AG04449 (cell line): ENCODE measurements around the gene DSG2.
"Not testable (repeated sequence)": the region's sequence is repeated elsewhere in the genome, so short reads cannot be mapped to it uniquely, and the experiment has no call there.

ENCODE experiments used
- CTCF ChIA-PET: fragments of 350-600 bp; formaldehyde crosslinking; extraction: SDS; loops from one replicate; lab custom pipeline; 2021; ENCODE audit warnings: antibody characterized with exemption; lab: Yijun Ruan, JAX
- POLR2A ChIA-PET: fragments of 400-600, 350-600 bp; formaldehyde crosslinking; extraction: SDS; loops from one replicate; lab custom pipeline; 2020; ENCODE audit warnings: antibody characterized with exemption, inconsistent platforms; lab: Yijun Ruan, JAX
- DNase-seq: peaks from one replicate; pipeline ENCODE4 v3.0.0-alpha.2; 2010; ENCODE audit warnings: low read depth, low spot score
- H3K4me3 ChIP-seq: 2 replicates; pipeline ENCODE4 v1.5.1; 2011; ENCODE audit warnings: low read depth, mild to moderate bottlenecking, control low read depth, low read length
- TF ChIP-seq, protein P1 (sequence below): IDR thresholded peaks from one replicate; pipeline ENCODE4 v1.5.1; 2011; ENCODE audit warnings: mild to moderate bottlenecking, moderate library complexity, low read length, control low read depth, inconsistent platforms; ENCODE audit not compliant: insufficient read depth; ENCODE audit errors: missing control alignments

The DSG2 gene

DNA sequence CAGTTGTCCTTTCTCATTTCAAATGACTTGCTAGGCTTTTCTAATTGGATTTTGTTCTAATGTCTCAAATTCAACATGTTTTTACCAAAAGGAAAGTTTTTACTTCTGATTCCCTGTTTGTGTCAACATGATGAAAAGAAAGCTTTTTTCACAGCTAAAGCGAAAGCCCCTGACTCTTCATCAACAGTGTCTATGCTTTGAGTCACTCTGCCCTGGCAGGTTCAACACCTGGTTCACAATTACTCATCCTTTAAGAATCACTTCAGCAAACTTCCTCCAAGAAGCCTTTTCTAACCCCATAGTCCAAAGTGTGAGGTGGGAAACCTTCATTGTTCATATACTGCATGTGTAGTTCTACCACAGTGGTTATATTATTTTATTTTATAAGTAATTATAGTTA, 7.6 kb upstream of the DSG2 start:
- CTCF ChIA-PET: no interaction called here
- POLR2A ChIA-PET: no interaction called here
- TF ChIP-seq, protein P1, sequence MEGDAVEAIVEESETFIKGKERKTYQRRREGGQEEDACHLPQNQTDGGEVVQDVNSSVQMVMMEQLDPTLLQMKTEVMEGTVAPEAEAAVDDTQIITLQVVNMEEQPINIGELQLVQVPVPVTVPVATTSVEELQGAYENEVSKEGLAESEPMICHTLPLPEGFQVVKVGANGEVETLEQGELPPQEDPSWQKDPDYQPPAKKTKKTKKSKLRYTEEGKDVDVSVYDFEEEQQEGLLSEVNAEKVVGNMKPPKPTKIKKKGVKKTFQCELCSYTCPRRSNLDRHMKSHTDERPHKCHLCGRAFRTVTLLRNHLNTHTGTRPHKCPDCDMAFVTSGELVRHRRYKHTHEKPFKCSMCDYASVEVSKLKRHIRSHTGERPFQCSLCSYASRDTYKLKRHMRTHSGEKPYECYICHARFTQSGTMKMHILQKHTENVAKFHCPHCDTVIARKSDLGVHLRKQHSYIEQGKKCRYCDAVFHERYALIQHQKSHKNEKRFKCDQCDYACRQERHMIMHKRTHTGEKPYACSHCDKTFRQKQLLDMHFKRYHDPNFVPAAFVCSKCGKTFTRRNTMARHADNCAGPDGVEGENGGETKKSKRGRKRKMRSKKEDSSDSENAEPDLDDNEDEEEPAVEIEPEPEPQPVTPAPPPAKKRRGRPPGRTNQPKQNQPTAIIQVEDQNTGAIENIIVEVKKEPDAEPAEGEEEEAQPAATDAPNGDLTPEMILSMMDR: no peak
- no peak for DNase-seq
- H3K4me3 ChIP-seq: no peak overlapping the region

DNA sequence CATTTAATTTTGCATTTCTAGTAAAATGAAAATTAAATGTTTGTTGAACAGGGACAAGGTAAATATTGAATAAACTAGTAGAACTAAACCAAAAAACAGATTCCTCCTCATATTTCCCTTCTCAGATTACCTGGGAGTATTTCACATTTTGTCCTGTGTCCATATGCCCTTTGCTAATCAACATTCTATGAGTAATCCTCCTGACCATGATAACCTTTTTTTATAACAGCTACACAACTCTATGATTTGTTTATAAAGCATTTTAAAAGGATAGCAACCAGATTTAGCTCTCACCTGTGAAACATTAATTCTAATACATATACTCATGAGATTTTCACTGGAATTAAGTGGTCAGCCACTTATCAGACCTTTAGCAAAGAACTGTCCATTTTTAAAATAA, 7.1 kb upstream of the DSG2 start:
- CTCF ChIA-PET: no interaction called here
- TF ChIP-seq, protein P1: no peak
- H3K4me3 ChIP-seq: no peak overlapping the region
- DNase-seq: no peak
- POLR2A ChIA-PET: no interaction called here

DNA sequence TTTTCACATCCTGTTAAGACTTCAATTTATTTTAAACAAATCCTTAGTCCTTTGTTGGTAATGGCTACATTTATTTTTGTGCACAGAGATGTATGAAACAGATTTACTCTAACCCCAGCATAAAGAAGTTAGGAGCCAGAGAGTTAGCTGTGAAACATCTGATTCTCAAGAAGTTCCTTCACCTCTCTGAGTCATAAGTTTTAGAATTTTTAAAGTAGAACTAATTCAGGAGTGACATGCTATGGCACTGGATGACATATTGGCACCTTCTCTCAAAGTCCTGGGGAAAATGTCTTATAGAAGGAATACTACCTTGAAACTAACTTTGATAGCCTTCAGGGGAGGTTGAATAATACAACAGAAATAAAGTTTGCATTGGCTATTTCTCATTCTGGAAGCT, 6.4 kb upstream of the DSG2 start:
- TF ChIP-seq, protein P1: no peak
- no peak for DNase-seq
- H3K4me3 ChIP-seq: no peak overlapping the region
- CTCF ChIA-PET: no interaction called here
- POLR2A ChIA-PET: no interaction called here

DNA sequence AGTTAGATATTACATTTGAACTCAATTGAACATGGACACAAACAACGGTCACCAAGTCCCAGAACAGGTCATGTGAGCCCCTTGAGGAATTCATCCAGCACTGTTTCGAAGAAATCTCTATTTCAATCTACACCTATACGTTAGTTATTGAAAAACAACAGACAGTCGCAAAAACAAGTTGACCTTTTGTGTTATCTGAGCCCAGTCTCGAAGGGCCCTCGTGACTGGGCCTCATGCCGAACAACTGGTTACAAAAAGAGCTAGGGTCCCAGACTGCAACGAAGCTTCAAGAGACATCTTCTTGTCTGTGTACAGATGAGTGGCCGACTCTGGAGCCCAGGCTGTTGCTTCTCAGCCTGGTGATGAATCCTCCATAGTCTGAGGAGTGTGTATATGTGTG, 5.3 kb upstream of the DSG2 start:
- ChIA-PET CTCF (no interaction called here), POLR2A (no interaction called here)
- TF ChIP-seq, protein P1: no peak
- no peak for DNase-seq
- H3K4me3 ChIP-seq: no peak overlapping the region

DNA sequence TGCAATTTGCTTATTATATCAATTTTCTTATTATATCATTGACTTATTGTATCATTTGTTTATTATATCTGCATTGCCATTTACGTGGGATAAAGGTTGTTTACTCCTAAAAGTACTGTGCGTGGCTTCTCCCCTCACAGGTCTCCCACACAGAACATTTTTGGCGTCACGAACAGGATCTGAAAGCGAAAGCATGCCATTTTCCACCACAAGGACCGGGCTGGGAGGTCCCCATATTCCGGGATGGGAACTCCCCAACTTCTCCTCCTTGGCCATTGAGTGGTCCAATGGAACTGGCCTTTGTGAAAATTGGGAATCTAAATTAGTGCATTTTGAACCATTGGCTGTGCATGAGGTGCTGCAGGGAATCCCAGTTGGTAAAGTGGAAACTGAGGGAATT, 4.8 kb upstream of the DSG2 start:
- ChIA-PET CTCF (no interaction called here), POLR2A (no interaction called here)
- no peak for DNase-seq
- H3K4me3 ChIP-seq: no peak overlapping the region
- TF ChIP-seq, protein P1: no peak

DNA sequence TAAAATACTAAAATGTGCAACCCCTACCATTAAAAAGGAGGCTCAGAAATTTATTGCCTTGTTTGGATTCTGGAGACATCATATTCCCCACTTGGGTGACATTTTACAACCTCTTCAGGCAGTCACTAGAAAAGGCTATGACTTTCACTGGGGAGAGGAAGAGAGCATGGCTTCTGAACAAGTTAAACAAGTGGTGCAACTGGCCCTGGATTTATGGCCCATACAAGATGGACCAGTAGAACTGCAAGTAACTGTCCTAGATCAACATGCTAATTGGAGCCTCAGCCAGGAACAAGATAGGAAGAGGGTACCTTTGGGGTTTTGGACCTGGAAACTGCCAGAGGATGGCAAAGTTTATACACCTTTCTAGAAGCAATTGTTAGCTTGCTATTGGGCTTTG, 4.0 kb upstream of the DSG2 start:
- ChIA-PET POLR2A (no interaction called here), CTCF (no interaction called here)
- H3K4me3 ChIP-seq: no peak overlapping the region
- TF ChIP-seq, protein P1: no peak
- DNase-seq: no peak

DNA sequence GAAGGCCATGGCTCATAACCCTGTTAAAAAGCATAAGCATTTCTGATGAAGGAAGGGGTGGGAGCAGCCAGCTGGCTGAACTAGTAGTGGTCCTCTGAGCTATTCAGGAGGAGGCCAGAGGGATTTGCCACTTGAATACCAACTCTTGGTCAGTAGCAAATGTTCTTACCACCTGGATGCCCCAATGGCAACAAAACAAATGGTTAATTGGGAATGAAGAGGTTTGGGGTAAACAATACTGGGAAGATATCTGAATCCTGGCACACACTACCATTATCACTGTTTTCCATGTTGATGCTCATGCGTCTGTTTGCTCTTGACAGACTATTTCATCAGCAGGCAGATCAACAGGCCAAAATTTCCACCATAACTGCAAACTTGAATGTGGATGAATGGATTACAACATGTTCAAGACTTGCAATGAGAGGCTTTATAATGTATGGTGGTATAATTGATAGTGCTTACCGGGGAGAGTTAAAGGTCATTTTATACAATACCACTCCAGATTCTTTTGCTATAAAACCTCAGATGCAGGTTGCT, 3.2 kb upstream of the DSG2 start:
- H3K4me3 ChIP-seq, CTCF ChIA-PET, DNase-seq, POLR2A ChIA-PET: not testable (repeated sequence)
